Astrocyte (in vitro differentiated cells and primary cell): ENCODE data around the gene SLC25A41.

ENCODE experiments used
- EZH2 ChIP-seq: IDR thresholded peaks from 2 replicates; pipeline ENCODE4 v1.6.1; 2012; ENCODE audit warnings: mild to moderate bottlenecking, low read length, inconsistent platforms; ENCODE audit not compliant: insufficient read depth
- TF ChIP-seq, protein P1 (sequence below): IDR thresholded peaks from 2 replicates; pipeline ENCODE4 v1.5.1; 2011; ENCODE audit warnings: low read depth, mild to moderate bottlenecking, inconsistent platforms, low read length, moderate library complexity; ENCODE audit not compliant: insufficient read depth

GRCh38 chr19:6424939-6425731, 8.4 kb downstream of the SLC25A41 start:
- TF ChIP-seq, protein P1, sequence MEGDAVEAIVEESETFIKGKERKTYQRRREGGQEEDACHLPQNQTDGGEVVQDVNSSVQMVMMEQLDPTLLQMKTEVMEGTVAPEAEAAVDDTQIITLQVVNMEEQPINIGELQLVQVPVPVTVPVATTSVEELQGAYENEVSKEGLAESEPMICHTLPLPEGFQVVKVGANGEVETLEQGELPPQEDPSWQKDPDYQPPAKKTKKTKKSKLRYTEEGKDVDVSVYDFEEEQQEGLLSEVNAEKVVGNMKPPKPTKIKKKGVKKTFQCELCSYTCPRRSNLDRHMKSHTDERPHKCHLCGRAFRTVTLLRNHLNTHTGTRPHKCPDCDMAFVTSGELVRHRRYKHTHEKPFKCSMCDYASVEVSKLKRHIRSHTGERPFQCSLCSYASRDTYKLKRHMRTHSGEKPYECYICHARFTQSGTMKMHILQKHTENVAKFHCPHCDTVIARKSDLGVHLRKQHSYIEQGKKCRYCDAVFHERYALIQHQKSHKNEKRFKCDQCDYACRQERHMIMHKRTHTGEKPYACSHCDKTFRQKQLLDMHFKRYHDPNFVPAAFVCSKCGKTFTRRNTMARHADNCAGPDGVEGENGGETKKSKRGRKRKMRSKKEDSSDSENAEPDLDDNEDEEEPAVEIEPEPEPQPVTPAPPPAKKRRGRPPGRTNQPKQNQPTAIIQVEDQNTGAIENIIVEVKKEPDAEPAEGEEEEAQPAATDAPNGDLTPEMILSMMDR = no peak
- TF ChIP-seq EZH2 = no peak
